CD4-positive, alpha-beta T cell treated with Interleukin-4 for 4 hours (primary cell): ENCODE measurements around the gene MS4A14.
"Not testable (repeated sequence)": the region's sequence is repeated elsewhere in the genome, so short reads cannot be mapped to it uniquely, and the experiment has no call there.

Source experiments
- DNase-seq: peaks from one replicate; pipeline ENCODE4 v3.0.0-alpha.2; 2020

Gene MS4A14

GRCh38 chr11:60396382-60396781 lies at the start of gene MS4A14:
Gene MS4A14, plus strand, starts transcription at chr11:60396459. Its CDS starts 120 bp downstream, at chr11:60396579.
- DNase-seq, result no peak

GRCh38 chr11:60347084-60347797 lies 49.0 kb upstream of the MS4A14 start:
- DNase-seq, result no peak

GRCh38 chr11:60348116-60348515 lies 48.1 kb upstream of the MS4A14 start:
- DNase-seq, result no peak

GRCh38 chr11:60349990-60350389 lies 46.3 kb upstream of the MS4A14 start:
- no peak for DNase-seq

- DNase-seq, result no peak
Measured at GRCh38 chr11:60357771-60358170, 38.5 kb upstream of the MS4A14 start.

GRCh38 chr11:60360621-60361020 lies 35.6 kb upstream of the MS4A14 start:
- no peak for DNase-seq

- no peak for DNase-seq
Measured at GRCh38 chr11:60362241-60362640, 34.0 kb upstream of the MS4A14 start.

GRCh38 chr11:60363542-60364470 lies 32.5 kb upstream of the MS4A14 start:
- DNase-seq, result peak; percentile 70

GRCh38 chr11:60366262-60366904 lies 29.9 kb upstream of the MS4A14 start:
- not testable (repeated sequence) for DNase-seq

GRCh38 chr11:60367009-60367408 lies 29.2 kb upstream of the MS4A14 start:
- DNase-seq, result no peak

- DNase-seq, result no peak
Measured at GRCh38 chr11:60367896-60368295, 28.4 kb upstream of the MS4A14 start.

GRCh38 chr11:60370252-60370810 lies 25.9 kb upstream of the MS4A14 start:
- no peak for DNase-seq

- DNase-seq, result no peak
Measured at GRCh38 chr11:60370811-60371298, 25.4 kb upstream of the MS4A14 start.

- no peak for DNase-seq
Measured at GRCh38 chr11:60371386-60371785, 24.9 kb upstream of the MS4A14 start.

GRCh38 chr11:60371854-60372253 lies 24.4 kb upstream of the MS4A14 start:
- DNase-seq, result no peak

- DNase-seq, result no peak
Measured at GRCh38 chr11:60372767-60373166, 23.5 kb upstream of the MS4A14 start.

- DNase-seq, result no peak
Measured at GRCh38 chr11:60375316-60375715, 20.9 kb upstream of the MS4A14 start.

- DNase-seq, result no peak
Measured at GRCh38 chr11:60376601-60377000, 19.7 kb upstream of the MS4A14 start.

- DNase-seq, result no peak
Measured at GRCh38 chr11:60377401-60378136, 18.7 kb upstream of the MS4A14 start.

- peak; percentile 24 for DNase-seq
Measured at GRCh38 chr11:60378354-60378753, 17.9 kb upstream of the MS4A14 start, which contains the start of gene MS4A7. Gene MS4A7, plus strand, starts transcription at chr11:60378532. Its CDS starts 4,610 bp downstream, at chr11:60383142.

GRCh38 chr11:60389279-60389910 lies 6.9 kb upstream of the MS4A14 start:
- no peak for DNase-seq

GRCh38 chr11:60390419-60390818 lies 5.8 kb upstream of the MS4A14 start:
- DNase-seq, result no peak
